GM18907 (cell line): ENCODE results near the gene RAB43.
"Not testable (repeated sequence)": the region's sequence is repeated elsewhere in the genome, so short reads cannot be mapped to it uniquely, and the experiment has no call there.

Source experiments
- ATAC-seq: cut with Tn5 transposase; IDR thresholded peaks from one replicate; pipeline ENCODE4 v1.9.1; 2021; ENCODE audit warnings: mild to moderate bottlenecking, moderate library complexity; ENCODE audit not compliant: unreplicated experiment

Gene RAB43

GRCh38 chr3:129122412-129123011 lies 908 bp upstream of the RAB43 start:
- no peak for ATAC-seq

- ATAC-seq = peak; percentile 31
These were observed 400 bp downstream of the RAB43 start for GRCh38 chr3:129121016-129121791.

- ATAC-seq = peak; percentile 68
These were observed 1.2 kb downstream of the RAB43 start for GRCh38 chr3:129120254-129121004.

- ATAC-seq = no peak
These were observed 2.1 kb downstream of the RAB43 start for GRCh38 chr3:129119365-129120100.

DNA sequence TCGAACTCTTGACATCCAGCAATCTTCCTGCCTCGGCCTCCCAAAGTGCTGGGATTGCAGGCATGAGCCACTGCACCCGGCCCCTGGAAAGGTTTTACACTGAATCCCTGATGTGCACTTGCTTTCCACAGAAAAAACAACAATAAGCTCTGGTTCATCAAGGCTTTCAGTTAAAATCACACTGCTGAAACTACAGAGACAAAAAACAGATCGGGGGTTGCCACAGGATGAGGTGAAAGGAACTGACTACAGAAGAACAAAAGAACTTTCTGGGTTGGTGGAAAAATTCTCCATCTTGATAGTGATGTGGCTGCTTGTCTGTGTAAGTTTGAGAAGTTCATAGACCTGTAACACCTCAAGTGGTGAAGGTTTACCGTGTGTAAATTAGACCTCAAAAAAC lies 2.9 kb downstream of the RAB43 start:
- no peak for ATAC-seq

DNA sequence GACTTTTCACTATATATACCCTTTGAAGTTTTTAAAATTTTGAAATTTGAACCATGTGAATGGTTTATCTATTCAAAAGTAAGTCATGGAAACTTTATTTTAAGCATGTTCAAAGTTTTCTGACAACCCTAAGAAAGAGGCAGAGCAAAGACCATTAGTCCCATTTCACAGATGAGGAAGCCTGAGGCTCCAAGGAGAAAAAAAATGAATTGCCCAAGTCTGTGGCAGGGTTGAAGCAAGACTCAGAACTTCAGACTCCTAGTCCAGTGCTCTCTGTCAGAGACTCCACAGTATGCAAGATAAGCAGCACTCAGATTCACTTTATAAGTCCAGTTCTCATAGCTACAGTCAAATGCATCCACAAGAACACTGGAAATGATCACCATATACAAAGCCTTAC lies 4.5 kb downstream of the RAB43 start:
- ATAC-seq = no peak

DNA sequence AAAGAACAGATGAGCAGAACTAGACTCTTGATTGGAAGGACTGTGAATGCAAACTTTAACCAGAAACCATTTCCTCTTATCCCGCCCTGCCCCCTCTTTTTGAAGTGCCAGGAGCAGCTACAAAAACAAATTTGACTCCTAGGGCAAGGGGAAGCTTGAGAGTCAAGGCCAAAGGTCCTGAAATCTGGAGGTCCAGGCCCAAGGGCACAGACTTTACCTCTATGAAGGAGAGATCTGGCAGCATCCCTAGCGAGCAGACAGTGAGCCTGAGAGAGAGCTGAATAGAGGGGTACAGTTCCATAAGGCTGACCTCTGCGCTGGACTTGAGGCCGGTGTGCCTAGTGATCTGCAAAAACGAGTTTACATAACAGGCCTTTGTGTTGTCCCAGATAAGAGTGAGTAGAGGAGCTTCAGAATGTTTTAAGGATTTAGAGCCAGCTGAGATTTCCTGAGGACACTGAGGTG lies 5.1 kb downstream of the RAB43 start:
- ATAC-seq = no peak

DNA sequence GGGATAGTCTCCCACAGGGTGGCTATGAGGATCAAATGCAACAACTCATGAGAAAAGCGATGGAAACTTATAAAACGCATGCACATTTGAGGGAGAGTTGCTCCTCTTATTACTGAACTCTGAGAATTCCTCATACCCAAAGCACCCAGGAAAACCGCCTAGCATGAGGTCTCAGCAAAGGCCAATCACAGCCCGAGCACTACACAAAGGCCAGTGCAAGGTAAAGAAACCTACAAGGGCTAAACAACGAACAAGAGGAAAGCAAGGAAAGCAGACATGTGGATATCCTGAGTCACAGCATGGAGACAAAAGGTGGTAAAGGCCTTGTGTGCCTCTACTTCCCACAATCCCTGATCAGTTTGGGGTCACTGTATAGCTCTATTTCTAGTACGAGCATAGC lies 7.1 kb downstream of the RAB43 start:
- ATAC-seq = no peak

- ATAC-seq = no peak
These were observed 9.1 kb downstream of the RAB43 start for GRCh38 chr3:129112308-129113052.

DNA sequence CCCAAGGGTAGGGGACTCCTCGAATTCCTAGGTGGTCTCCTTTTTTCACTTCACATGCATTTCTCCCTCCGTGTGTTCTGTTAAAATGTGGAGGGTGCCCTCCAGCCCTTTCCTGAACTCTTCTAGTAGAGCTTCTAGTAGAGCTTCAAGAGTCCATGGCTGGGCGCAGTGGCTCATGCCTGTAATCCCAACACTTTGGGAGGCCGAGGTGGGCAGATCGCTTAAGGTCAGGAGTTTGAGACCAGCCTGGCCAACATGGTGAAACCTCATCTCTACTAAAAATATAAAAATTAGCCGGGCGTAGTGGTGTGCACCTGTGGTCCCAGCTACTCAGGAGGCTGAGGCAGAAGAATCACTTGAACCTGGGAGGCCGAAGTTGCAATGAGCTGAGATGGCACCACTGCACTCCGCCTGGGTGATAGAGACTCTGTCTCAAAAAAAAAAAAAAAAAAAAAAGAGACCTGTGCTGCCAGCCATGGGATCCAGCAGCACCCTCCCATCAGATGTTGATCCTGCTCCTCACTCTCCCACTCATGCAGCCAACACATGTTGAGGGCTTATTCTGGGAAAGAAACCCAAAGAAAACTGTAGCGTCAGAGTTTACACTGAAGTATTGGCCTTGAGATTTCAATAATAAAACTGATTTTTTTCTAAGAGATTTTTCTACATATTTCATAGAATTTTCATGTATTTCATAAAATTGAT lies 10.4 kb downstream of the RAB43 start:
- ATAC-seq = not testable (repeated sequence)

GRCh38 chr3:129107793-129108192 lies 13.8 kb downstream of the RAB43 start:
- no peak for ATAC-seq

DNA sequence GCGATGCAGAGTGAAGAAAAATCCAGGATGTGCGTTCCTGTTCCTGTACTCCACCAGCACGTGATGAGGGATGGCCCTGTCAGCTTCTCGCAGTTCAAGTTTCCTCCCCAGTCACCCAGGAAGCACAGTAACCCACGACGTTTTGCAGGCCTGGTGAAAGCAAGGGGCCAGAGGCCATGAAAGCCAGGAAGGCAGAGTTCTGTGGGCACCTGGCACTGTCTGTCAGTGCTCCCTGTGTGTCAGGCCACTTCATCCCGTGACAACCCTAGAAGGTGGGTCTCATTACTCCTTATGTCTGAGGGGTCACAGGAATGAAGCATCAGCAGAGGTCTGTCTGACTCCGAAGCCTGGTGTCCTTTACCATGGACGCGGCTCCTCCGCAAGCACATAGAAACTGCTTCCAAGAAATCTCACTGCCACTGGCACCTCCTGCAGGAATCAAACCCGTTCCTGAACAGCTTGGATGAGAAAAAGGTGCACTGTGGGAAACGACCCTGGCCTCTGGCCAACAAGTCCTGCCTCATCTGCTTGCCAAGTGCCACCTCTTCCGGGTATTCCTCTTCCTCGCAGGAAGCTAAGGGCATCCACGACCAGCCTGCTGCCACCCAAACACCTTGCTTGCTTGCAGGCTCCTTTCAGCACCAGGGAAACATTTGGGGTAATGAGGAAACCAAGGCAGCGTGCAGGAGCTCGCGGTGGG lies 14.6 kb downstream of the RAB43 start:
- ATAC-seq = no peak

- no peak for ATAC-seq
These were observed 15.3 kb downstream of the RAB43 start for GRCh38 chr3:129106320-129106719.

- no peak for ATAC-seq
These were observed 15.7 kb downstream of the RAB43 start for GRCh38 chr3:129105862-129106261.

DNA sequence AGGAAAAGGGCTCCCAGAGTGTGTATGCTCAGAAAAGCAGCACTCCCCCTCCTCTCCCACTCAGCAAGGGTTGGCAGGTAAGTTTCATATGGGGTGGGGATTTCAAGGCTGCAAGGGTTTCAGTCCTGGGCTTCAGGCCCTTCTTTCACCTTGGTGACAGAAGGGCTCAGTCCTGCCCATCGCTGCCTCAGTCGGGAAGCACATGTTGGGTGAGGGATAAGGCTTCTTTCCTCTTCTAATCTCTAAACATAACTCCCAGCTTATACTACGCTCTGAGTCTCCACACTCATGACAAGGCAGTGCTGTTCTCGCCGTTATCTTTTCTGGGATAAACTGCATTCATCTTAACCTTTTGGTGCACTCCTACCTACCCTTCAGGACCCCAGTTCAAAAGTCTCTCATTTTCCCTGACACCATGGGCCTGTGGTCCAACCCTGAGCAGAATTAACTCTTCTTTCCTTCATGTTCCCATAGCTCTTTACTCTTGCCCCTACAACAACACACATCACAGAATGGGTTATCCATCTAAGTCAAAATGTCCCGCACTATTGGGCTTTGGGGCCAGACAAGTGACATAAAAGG lies 17.0 kb downstream of the RAB43 start:
- no peak for ATAC-seq

DNA sequence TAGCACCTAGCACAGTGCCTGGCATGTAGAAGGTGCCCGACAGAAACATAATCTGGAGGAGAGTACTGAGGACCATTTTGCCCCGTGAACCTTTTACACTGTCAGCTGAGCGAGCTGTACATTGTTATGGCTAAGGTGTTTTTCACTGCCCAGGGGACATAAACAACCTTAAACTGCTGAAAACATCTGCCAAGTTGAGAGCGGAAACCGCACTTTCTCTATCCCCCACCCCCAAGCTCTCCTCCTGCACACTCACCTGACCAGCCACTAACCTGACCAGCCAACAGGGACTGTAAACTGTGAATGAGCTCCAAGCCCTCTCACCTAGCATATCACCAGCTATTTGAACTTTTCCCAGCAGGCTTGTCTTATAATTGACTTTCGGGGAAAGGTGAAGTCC lies 17.6 kb downstream of the RAB43 start:
- no peak for ATAC-seq

DNA sequence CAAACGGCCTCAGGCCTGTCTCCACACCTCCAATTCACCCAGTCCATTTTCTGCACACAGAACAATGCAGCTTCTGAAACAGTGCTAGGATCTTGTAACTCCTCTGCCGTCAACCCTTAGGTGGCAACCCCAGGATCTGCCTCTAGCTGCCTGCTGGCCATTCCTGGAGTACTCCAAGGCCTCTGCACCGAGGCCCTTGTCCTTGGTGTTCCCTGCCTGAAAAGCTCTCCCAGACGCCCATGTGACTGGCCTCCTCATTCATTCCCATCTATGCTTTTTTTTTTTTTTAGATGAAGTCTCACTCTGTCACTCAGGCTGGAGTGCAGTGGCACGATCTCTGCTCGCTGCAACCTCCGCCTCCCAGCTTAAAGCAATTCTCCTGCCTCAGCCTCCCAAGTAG lies 18.3 kb downstream of the RAB43 start:
- no peak for ATAC-seq

GRCh38 chr3:129101370-129102138 lies 20.1 kb downstream of the RAB43 start:
- ATAC-seq = no peak
